ENCODE measurements around the gene CDYL2. TPM values are rescaled to one million over a fixed set of nuclear protein-coding genes. Genes with fewer than 3 reads are reported as not detected.

Gene CDYL2
- polyA plus RNA-seq, 1 donor from 2014 or later = 2.6 TPM

DNA sequence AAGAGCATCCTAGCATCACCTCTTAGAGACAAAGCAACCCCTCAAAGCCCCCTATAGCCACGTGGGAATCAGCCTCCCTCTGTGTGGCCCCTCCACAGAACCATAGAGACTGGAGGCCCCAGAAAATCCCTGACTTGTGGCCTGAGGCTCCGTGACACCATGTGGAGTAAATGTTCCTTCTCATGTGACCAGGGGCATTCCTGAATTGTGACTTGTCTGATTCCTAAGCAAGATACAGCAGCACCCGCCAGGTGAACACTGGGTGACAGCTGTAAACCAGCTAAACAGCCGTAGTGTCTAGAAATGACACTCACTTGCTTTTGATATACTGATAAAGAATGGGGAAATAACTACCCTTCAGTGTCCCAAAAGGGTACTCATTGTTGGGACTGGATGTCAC is 184.6 kb downstream of the CDYL2 start:
- H3K27ac ChIP-seq (ENCODE audit: low read length) = no peak overlapping the region
- no peaks in the 10 kb centered on the region for H3K27me3 ChIP-seq (ENCODE audit: insufficient read depth, low read depth, low read length)
- TF ChIP-seq RAD21 (conservative IDR thresholded peaks at IDR 0.05) (no peak), TAF1 (IDR thresholded peaks at IDR 0.05; ENCODE audit: low read depth) (no peak), POLR2AphosphoS5 (IDR thresholded peaks at IDR 0.05) (no peak), MXI1 (conservative IDR thresholded peaks at IDR 0.05; ENCODE audit: poor library complexity, severe bottlenecking) (no peak), EP300 (conservative IDR thresholded peaks at IDR 0.05; ENCODE audit: poor library complexity, severe bottlenecking) (no peak), SMC3 (conservative IDR thresholded peaks at IDR 0.05; ENCODE audit: poor library complexity) (no peak), EZH2 (IDR thresholded peaks at IDR 0.05; ENCODE audit: borderline replicate concordance, insufficient read depth, low read length, poor library complexity, severe bottlenecking) (no peak)
- TF ChIP-seq, protein P1, sequence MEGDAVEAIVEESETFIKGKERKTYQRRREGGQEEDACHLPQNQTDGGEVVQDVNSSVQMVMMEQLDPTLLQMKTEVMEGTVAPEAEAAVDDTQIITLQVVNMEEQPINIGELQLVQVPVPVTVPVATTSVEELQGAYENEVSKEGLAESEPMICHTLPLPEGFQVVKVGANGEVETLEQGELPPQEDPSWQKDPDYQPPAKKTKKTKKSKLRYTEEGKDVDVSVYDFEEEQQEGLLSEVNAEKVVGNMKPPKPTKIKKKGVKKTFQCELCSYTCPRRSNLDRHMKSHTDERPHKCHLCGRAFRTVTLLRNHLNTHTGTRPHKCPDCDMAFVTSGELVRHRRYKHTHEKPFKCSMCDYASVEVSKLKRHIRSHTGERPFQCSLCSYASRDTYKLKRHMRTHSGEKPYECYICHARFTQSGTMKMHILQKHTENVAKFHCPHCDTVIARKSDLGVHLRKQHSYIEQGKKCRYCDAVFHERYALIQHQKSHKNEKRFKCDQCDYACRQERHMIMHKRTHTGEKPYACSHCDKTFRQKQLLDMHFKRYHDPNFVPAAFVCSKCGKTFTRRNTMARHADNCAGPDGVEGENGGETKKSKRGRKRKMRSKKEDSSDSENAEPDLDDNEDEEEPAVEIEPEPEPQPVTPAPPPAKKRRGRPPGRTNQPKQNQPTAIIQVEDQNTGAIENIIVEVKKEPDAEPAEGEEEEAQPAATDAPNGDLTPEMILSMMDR (IDR thresholded peaks at IDR 0.05; ENCODE audit: poor library complexity, severe bottlenecking) = no peak
- TF ChIP-seq, protein P2, sequence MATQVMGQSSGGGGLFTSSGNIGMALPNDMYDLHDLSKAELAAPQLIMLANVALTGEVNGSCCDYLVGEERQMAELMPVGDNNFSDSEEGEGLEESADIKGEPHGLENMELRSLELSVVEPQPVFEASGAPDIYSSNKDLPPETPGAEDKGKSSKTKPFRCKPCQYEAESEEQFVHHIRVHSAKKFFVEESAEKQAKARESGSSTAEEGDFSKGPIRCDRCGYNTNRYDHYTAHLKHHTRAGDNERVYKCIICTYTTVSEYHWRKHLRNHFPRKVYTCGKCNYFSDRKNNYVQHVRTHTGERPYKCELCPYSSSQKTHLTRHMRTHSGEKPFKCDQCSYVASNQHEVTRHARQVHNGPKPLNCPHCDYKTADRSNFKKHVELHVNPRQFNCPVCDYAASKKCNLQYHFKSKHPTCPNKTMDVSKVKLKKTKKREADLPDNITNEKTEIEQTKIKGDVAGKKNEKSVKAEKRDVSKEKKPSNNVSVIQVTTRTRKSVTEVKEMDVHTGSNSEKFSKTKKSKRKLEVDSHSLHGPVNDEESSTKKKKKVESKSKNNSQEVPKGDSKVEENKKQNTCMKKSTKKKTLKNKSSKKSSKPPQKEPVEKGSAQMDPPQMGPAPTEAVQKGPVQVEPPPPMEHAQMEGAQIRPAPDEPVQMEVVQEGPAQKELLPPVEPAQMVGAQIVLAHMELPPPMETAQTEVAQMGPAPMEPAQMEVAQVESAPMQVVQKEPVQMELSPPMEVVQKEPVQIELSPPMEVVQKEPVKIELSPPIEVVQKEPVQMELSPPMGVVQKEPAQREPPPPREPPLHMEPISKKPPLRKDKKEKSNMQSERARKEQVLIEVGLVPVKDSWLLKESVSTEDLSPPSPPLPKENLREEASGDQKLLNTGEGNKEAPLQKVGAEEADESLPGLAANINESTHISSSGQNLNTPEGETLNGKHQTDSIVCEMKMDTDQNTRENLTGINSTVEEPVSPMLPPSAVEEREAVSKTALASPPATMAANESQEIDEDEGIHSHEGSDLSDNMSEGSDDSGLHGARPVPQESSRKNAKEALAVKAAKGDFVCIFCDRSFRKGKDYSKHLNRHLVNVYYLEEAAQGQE (IDR thresholded peaks at IDR 0.05; ENCODE audit: borderline replicate concordance) = no peak
- no peak overlapping the region for H3K4me2 ChIP-seq (ENCODE audit: low read length)
- H4K20me1 ChIP-seq (ENCODE audit: insufficient read depth) = no peaks in the 10 kb centered on the region
- H3K9ac ChIP-seq (ENCODE audit: low read length) = no peak overlapping the region
- no peaks in the 10 kb centered on the region for H3K79me2 ChIP-seq (replicated peaks; ENCODE audit: insufficient read depth, low read length)
- H3K9me2 ChIP-seq (ENCODE audit: insufficient read depth, low read length) = no peaks in the 10 kb centered on the region
- no peaks in the 10 kb centered on the region for H3K36me3 ChIP-seq (ENCODE audit: insufficient read depth, low read length)
- H3K9me3 ChIP-seq (ENCODE audit: low read length) = no peaks in the 10 kb centered on the region
- H3K4me3 ChIP-seq (ENCODE audit: low read length) = no peak overlapping the region
- H2AFZ ChIP-seq (ENCODE audit: low read depth, low read length) = no peak overlapping the region
- no peaks in the 10 kb centered on the region for H3F3A ChIP-seq (ENCODE audit: insufficient read depth, low read length, poor library complexity, severe bottlenecking)

DNA sequence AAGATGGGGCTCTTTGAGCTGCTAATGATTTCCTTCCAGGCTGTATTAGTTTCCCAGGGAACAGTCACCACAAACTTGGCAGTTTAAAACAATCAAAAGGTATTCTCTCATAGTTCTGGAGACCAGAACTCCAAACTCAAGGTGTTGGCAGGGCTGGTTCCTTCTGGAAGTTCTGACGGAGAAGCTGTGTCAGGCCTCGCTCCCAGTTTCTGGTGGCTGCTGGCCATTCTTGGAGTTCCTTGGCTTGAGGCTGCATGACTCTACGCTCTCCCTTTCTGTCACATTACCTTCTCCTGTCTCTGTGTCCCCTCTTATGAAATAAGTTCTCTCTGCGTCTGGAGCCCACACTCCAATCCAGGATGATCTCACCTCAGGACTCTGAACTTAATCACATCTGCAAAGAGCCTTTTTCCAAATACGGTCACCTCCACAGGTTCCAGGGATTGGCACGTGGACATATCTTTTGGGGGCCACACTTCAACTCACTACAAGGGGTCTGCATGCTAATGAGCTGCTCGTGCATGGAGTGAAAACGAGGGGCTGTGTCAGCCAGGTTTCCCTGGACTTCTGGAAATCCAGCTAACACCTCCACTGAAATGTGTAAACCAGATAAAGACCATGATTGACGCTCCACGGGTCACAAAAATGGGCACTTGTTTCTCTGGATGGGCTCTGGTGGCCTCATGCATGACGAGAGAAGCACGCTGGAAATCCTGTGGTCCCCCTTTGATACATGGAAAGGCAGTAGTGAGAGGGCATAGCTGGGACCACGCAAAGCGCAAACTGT is 185.3 kb downstream of the CDYL2 start:
- H2AFZ ChIP-seq (ENCODE audit: low read depth, low read length) = no peak overlapping the region
- no peak overlapping the region for H3K27ac ChIP-seq (ENCODE audit: low read length)
- H3K36me3 ChIP-seq (ENCODE audit: insufficient read depth, low read length) = no peaks in the 10 kb centered on the region
- H3K9me3 ChIP-seq (ENCODE audit: low read length) = no peaks in the 10 kb centered on the region
- TF ChIP-seq, protein P2 (IDR thresholded peaks at IDR 0.05; ENCODE audit: borderline replicate concordance) = no peak
- TF ChIP-seq EP300 (conservative IDR thresholded peaks at IDR 0.05; ENCODE audit: poor library complexity, severe bottlenecking) (no peak), POLR2AphosphoS5 (IDR thresholded peaks at IDR 0.05) (no peak), EZH2 (IDR thresholded peaks at IDR 0.05; ENCODE audit: borderline replicate concordance, insufficient read depth, low read length, poor library complexity, severe bottlenecking) (no peak), RAD21 (conservative IDR thresholded peaks at IDR 0.05) (no peak), TAF1 (IDR thresholded peaks at IDR 0.05; ENCODE audit: low read depth) (no peak), SMC3 (conservative IDR thresholded peaks at IDR 0.05; ENCODE audit: poor library complexity) (no peak)
- TF ChIP-seq, protein P1 (IDR thresholded peaks at IDR 0.05; ENCODE audit: poor library complexity, severe bottlenecking) = no peak
- no peaks in the 10 kb centered on the region for H3K9me2 ChIP-seq (ENCODE audit: insufficient read depth, low read length)
- H3F3A ChIP-seq (ENCODE audit: insufficient read depth, low read length, poor library complexity, severe bottlenecking) = no peaks in the 10 kb centered on the region
- no peaks in the 10 kb centered on the region for H4K20me1 ChIP-seq (ENCODE audit: insufficient read depth)
- H3K4me2 ChIP-seq (ENCODE audit: low read length) = no peak overlapping the region
- no peaks in the 10 kb centered on the region for H3K27me3 ChIP-seq (ENCODE audit: insufficient read depth, low read depth, low read length)
- H3K4me3 ChIP-seq (ENCODE audit: low read length) = no peak overlapping the region
- H3K79me2 ChIP-seq (replicated peaks; ENCODE audit: insufficient read depth, low read length) = no peaks in the 10 kb centered on the region
- H3K9ac ChIP-seq (ENCODE audit: low read length) = no peak overlapping the region
